ENCODE measurements around the gene SPRY2.
"Not testable (repeated sequence)": the region's sequence is repeated elsewhere in the genome, so short reads cannot be mapped to it uniquely, and the experiment has no call there.

SPRY2 gene, protein sequence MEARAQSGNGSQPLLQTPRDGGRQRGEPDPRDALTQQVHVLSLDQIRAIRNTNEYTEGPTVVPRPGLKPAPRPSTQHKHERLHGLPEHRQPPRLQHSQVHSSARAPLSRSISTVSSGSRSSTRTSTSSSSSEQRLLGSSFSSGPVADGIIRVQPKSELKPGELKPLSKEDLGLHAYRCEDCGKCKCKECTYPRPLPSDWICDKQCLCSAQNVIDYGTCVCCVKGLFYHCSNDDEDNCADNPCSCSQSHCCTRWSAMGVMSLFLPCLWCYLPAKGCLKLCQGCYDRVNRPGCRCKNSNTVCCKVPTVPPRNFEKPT

GRCh38 chr13:80341101-80341755 lies at the start of gene SPRY2:
SPRY2 (minus strand) TSS chr13:80341126; CDS start chr13:80337705, 3,421 bp downstream.
- no peak for DNase-seq

DNA sequence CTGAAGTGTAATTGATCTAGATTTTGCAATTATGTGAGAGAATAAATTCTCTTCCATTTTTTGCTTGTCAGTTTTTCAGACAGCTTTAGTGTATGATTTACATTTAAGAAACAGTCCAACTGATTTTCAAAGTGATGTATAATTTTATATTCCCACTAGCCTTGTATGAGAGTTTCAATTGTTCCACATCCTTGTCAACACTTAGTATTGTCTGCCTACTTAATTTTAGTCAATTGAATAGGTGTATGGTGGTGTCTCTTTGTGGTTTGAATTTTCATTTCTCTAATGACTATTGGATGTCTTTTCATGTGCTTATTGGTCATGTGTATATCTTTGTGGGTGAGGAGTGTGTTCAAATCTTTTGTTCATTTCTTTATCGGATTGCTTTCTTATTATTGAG lies 49.4 kb upstream of the SPRY2 start:
- DNase-seq, result no peak

DNA sequence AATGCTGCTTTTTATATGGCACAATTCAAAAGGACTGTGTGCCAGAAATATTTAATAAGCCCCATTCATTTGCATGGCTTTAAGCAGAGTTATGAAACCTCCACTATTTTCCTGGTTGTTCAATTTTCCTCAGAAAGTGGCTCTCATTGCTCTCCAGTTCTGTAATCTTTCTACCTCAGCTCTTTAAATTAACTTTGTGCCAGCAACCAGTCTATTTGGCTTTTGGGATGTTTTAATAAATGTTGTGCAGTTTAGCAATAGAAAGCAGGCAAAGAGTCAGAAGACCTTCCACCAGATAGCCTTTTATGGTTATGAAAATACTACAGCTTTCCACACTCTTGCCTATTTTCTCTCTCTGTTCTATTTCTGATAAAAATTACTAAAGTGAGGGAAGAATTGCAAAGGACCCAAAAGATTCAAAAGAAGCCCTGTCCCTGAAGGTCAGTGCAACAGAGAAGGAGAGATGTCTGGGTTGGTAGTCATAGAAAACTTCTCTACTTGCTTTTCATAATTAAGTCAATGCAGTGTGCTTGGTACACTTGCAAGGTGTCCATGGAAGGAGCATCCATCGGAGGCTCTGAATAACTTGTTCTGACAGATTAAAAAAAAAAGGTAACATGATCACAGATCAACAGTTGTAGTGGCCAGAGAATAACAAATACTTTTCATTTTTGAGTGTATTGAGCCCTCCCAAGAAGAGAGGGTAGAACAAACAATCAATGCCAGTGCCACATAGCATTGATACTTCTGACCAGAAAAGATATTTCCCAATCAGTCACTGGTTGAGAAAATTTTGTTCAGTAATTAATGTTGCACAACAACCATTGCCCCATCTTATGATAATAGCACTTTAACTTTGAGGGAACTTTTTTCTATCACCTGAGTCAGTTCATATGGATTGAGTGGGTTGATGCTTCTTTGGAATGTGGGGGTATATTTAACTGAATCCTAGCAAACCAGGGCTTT lies 48.4 kb upstream of the SPRY2 start:
- no peak for DNase-seq

GRCh38 chr13:80388506-80388905 lies 47.6 kb upstream of the SPRY2 start:
- DNase-seq, result no peak

DNA sequence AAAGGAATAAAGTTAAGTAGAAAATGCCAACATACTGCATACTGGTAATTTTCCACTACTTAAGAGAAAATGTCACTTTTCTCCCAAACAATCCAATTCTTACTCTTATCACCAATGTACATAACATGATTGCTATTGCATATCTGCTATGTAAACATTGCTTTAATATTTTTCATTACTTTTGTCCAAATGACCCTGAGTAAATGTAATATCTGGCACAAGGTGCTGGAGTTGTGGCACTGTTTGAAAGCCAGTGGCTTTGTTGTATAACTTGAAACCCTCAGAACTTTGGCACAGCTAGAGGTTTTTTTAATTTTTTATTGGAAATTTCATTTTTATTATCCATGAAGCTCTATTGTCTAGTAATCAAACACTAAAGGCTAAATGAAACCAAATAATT lies 45.7 kb upstream of the SPRY2 start:
- no peak for DNase-seq

GRCh38 chr13:80386002-80386401 lies 45.1 kb upstream of the SPRY2 start:
- no peak for DNase-seq

- DNase-seq, result no peak
Measured at GRCh38 chr13:80382576-80382975, 41.6 kb upstream of the SPRY2 start.

DNA sequence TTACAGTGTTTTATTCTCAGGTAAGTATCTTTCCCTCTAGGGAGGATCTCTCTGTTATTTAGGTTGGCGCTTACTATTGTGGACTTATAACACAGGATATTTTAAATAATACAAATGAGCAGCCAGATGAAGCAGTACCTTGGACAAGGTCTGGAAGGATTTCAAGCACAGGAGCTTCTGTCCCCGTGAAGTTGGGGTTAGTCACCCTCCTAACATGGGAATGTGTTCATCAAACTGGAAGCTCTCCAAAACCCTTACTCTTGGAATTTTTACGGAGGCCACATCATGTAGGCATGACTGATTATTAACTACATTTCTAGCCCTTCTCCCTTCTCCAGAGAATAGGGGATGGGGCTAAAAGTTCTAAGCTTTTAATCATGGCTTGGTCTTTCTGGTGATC lies 38.3 kb upstream of the SPRY2 start:
- no peak for DNase-seq

GRCh38 chr13:80376554-80376953 lies 35.6 kb upstream of the SPRY2 start:
- DNase-seq, result no peak

GRCh38 chr13:80374901-80375300 lies 34.0 kb upstream of the SPRY2 start:
- DNase-seq, result no peak

- no peak for DNase-seq
Measured at GRCh38 chr13:80374444-80374843, 33.5 kb upstream of the SPRY2 start.

- no peak for DNase-seq
Measured at GRCh38 chr13:80371840-80372509, 31.0 kb upstream of the SPRY2 start.

DNA sequence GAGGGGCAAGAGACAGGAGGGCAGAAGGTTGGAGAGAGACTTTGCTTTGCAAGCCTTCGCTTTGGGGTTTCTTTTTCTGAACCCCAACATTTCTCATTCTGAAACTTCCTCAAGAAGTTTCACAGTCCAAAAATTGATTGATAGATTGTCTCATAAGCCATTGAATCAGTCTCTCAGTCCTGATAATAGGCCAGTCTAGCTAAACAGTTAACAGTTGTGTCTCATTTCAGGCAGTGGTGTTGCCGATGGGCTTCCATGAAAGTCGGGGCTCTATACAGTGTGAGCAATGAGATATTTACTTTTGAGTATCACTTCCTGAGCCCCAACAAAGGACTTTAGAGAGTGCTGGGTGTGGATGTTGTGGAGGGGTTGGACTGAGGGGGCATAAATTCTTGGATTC lies 26.5 kb upstream of the SPRY2 start:
- no peak for DNase-seq

DNA sequence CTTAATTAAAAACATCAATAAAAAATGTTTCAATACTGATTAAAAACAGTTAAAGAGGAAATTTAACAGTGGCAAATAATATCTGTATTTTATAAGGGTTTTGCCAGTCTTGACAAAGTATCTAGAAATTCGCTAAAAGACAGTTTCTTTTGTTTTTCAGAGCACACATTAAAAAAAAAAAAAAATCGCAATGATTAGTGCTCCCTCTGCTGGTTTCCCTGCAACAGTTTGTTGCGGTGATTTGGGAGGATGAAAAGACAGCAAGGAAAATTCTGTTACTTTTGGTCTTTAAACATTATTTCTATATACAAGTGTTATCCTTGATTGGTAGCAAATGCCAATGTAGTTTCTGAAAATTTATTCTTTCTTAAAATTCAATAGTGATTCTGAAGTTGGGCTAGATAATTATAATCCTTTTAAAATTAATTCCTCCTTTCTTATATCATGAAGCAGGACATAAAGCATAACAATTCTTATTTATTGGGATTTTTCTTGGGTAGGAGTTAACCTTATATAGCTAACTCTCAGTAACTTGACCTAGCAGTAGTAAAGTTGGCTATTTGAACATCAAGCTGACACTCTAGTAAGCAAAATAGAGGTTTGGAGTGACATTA lies 23.1 kb upstream of the SPRY2 start:
- no peak for DNase-seq

- DNase-seq, result no peak
Measured at GRCh38 chr13:80362481-80362880, 21.6 kb upstream of the SPRY2 start.

DNA sequence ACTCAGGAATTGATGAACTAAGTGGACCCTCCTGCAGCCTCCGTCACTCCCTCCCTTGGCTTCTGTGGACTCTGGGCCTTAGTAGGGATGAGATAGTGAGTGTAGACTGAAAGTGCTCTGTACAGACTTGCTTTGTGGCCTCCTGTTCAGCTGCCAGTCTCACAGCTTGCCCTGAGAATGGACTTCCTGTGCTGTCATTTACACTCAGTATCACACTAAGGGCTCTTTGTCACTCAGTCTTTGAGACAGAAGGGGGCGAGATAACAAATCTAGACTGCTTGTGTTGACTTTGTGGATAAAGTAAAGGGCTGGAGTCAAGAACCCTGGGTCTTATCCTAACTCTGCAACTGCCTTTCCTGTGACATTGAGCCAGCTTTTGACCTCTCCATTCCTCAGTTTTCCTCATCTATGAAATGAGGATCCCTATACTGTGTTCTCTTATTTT lies 21.0 kb upstream of the SPRY2 start:
- DNase-seq, result no peak

GRCh38 chr13:80361298-80361697 lies 20.4 kb upstream of the SPRY2 start:
- no peak for DNase-seq

- DNase-seq, result no peak
Measured at GRCh38 chr13:80360453-80360800, 19.5 kb upstream of the SPRY2 start.

DNA sequence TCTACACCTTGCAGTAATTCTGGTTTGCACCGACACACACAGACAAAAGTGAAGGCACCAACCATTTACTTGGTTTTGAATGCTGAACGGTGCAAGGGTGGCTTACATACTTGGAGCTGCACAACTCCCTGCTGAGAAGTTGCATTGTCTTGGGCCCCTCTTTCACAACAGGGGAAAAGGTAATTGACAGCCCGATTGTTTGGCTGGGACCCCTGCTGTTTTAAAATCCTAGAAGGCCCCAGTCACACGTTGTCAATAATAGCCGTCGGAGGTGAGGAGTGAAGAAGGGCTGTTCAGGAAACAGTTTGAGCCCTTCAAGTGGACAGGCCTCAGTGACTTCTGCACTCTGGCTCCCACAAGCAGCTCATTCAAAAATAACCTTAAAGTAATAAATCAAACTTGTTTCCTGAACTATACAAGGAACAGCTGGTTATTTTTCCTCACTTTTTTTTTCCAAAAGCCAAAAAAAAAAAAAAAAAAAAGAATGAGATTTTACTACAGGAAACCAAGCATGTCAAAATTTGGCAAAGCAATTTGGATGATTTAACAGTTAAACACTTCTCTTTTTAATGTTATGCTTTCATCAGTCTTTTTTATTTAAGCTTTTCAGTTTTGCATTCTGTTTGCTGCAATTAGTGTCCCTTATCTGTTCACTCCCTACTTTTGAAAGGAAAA lies 19.0 kb upstream of the SPRY2 start:
- DNase-seq, result no peak

DNA sequence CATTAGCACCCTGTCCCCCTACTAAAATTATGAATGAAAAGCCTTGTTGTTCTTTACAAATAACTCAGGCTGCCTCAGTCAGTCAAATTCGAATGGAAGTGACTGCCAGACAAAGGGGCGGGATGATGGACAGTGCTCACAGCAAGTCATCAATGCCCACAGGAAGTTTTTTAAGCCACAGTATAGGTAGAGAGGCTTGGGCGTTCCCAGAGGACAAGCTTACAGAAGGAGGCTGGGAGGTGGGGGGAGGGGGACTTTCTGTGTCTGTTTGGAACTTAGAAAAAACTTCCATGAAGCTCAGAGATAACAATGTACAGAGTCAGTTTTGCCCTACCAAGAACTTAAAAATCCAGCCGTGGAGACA lies 18.5 kb upstream of the SPRY2 start:
- no peak for DNase-seq

- not testable (repeated sequence) for DNase-seq
Measured at GRCh38 chr13:80355496-80356094, 14.7 kb upstream of the SPRY2 start.

GRCh38 chr13:80348750-80349149 lies 7.8 kb upstream of the SPRY2 start:
- DNase-seq, result no peak

Measured in NCI-H524 treated with DMSO at 0.1 percent for 48 hours (cell line).